LoVo (cell line): ENCODE results near the gene GNG14.
A peak's percentile ranks its signal among the peaks of the same experiment; 100 is the strongest.
"Not testable (repeated sequence)": the region's sequence is repeated elsewhere in the genome, so short reads cannot be mapped to it uniquely, and the experiment has no call there.

Source experiments
- DNase-seq: peaks from one replicate; pipeline ENCODE4 v3.0.0-alpha.2; 2016; ENCODE audit warnings: low spot score

The GNG14 gene

GRCh38 chr19:12696366-12697335 lies 8.9 kb downstream of the GNG14 start, which contains the start of gene FBXW9:
Gene FBXW9, minus strand, starts transcription at chr19:12696631. Its CDS starts 50 bp downstream, at chr19:12696581.
- DNase-seq, result peak; percentile 88

GRCh38 chr19:12697425-12697824 lies 9.6 kb downstream of the GNG14 start:
- DNase-seq, result not testable (repeated sequence)

- DNase-seq, result no peak
Observed at GRCh38 chr19:12698138-12698537, 10.3 kb downstream of the GNG14 start.

GRCh38 chr19:12701596-12702282 lies 13.9 kb downstream of the GNG14 start:
- no peak for DNase-seq

- DNase-seq, result no peak
Observed at GRCh38 chr19:12703046-12703445, 15.2 kb downstream of the GNG14 start.

GRCh38 chr19:12705169-12705568 lies 17.4 kb downstream of the GNG14 start:
- no peak for DNase-seq

GRCh38 chr19:12705654-12706331 lies 18.0 kb downstream of the GNG14 start:
- no peak for DNase-seq

GRCh38 chr19:12706332-12706718 lies 18.5 kb downstream of the GNG14 start:
- DNase-seq, result no peak

GRCh38 chr19:12708641-12709040 lies 20.8 kb downstream of the GNG14 start:
- no peak for DNase-seq

GRCh38 chr19:12711187-12711586 lies 23.4 kb downstream of the GNG14 start:
- DNase-seq, result no peak

GRCh38 chr19:12712077-12712476 lies 24.3 kb downstream of the GNG14 start:
- not testable (repeated sequence) for DNase-seq

- not testable (repeated sequence) for DNase-seq
Observed at GRCh38 chr19:12713304-12713703, 25.5 kb downstream of the GNG14 start.

- DNase-seq, result no peak
Observed at GRCh38 chr19:12715102-12715501, 27.3 kb downstream of the GNG14 start.

GRCh38 chr19:12715929-12716328 lies 28.1 kb downstream of the GNG14 start:
- DNase-seq, result no peak

- DNase-seq, result no peak
Observed at GRCh38 chr19:12720296-12720695, 32.5 kb downstream of the GNG14 start.

- DNase-seq, result no peak
Observed at GRCh38 chr19:12720851-12721655, 33.3 kb downstream of the GNG14 start.

- DNase-seq, result peak; percentile 14
Observed at GRCh38 chr19:12721656-12722565, 34.1 kb downstream of the GNG14 start.

GRCh38 chr19:12722566-12723380 lies 35.0 kb downstream of the GNG14 start:
- peak; percentile 96 for DNase-seq

GRCh38 chr19:12723381-12723640 lies 35.5 kb downstream of the GNG14 start:
- no peak for DNase-seq
